Measurements from ENCODE around the gene TNN.

DNA sequence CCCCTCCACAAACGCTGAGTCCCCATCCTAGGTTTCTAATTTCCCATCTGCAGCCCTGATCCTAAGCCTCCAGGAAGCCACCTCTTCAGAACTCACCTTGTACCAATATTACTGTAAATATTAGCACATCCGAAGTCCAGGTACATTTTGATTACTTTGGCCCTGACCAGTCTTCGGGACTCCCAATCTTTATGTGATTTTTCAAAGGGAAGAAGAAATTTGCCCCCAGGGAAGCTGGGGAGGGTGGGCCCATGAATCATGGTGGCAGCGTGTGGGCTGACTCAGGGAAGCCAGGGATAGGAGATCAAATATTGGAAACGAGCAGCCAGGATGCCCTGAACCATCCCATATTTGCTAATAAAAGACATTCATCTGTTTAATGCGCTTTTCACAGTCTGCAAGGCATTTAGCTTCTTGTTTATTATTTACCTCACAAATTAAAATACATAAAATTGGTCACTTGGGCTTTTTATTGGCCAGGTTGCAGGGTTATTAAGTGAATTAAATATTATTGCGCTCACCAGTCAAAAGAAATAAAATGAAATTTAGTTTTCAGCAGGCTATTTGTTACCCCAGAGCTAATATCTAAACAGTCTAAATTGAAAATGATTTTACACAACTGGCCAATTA, 78.4 kb downstream of the TNN start:
- TF ChIP-seq LEF1 (IDR thresholded peaks at IDR 0.05; ENCODE audit: borderline replicate concordance) (no peak), L3MBTL2 (conservative IDR thresholded peaks at IDR 0.05) (no peak), SP1 (IDR thresholded peaks at IDR 0.05) (no peak), CTBP1 (IDR thresholded peaks at IDR 0.05; ENCODE audit: borderline replicate concordance) (no peak), SUZ12 (IDR thresholded peaks at IDR 0.05) (no peak)

All from HEK293T (cell line).